T-cell (primary cell): ENCODE measurements around the gene RAPGEF1. TPM values are rescaled to one million over a fixed set of nuclear protein-coding genes. Genes with fewer than 3 reads are reported as not detected.

Source experiments
- ATAC-seq, 4 experiments: fragments of 200-7000 bp in 3 of 4; fragments of 150-1000 bp in 1 of 4; cut with Tn5 transposase; replicated peaks in 1 of 4; 1 replicate in 3 of 4; 2 replicates in 1 of 4; pipeline ENCODE4 v1.10.0; 2021; ENCODE audit warnings: moderate library complexity in 3 of 4, mild to moderate bottlenecking in 2 of 4, moderate number of reproducible peaks in 1 of 4
- CTCF ChIA-PET, 2 donors: fragments of 300-600 bp; sonication (Branson Sonifier 250); formaldehyde crosslinking; loops; one replicate each; lab custom pipeline; 2022; ENCODE audit warnings: antibody characterized with exemption in 2 of 2; lab: Charles Lee
- POLR2A ChIA-PET, 2 donors: fragments of 300-600 bp; sonication (Branson Sonifier 250); formaldehyde crosslinking; loops; one replicate each; lab custom pipeline; 2022; ENCODE audit warnings: antibody characterized with exemption in 2 of 2; lab: Charles Lee
- DNase-seq, 35 experiments: peaks; one replicate each; pipeline versions ENCODE4 v3.0.0 to v3.0.0-alpha.2; 2013 to 2023
- H3K27ac ChIP-seq: one replicate; pipeline ENCODE4 v1.5.1; 2013; ENCODE audit warnings: low read length
- H3K27me3 ChIP-seq, 2 experiments: replicated peaks in 1 of 2; 1 replicate in 1 of 2; 2 replicates in 1 of 2; pipeline versions ENCODE4 v1.6.1 to v1.7.0; 2013; ENCODE audit warnings: low read length in 1 of 2, mixed read lengths in 1 of 2; ENCODE audit not compliant: control insufficient read depth in 2 of 2, insufficient read depth in 2 of 2; ENCODE audit errors: extremely low read depth in 1 of 2
- H3K36me3 ChIP-seq, 2 donors: 1 replicate in 1 of 2; 2 replicates in 1 of 2; pipeline versions ENCODE4 v1.6.1 to v1.7.0; 2013; ENCODE audit warnings: low read length in 1 of 2; ENCODE audit not compliant: control insufficient read depth in 2 of 2, insufficient read depth in 1 of 2; ENCODE audit errors: extremely low read depth in 1 of 2
- H3K4me1 ChIP-seq, 2 experiments: 1 replicate in 1 of 2; 2 replicates in 1 of 2; pipeline versions ENCODE4 v1.6.1 to v1.7.0; 2013; ENCODE audit warnings: low read length in 2 of 2, mixed read lengths in 1 of 2; ENCODE audit not compliant: insufficient read depth in 2 of 2, control insufficient read depth in 1 of 2; ENCODE audit errors: extremely low read depth in 1 of 2
- H3K4me3 ChIP-seq, 2 donors: 1 replicate in 1 of 2; 2 replicates in 1 of 2; pipeline versions ENCODE4 v1.5.1 to v1.7.0; 2013; ENCODE audit warnings: mild to moderate bottlenecking in 2 of 2, low read length in 1 of 2, moderate library complexity in 1 of 2; ENCODE audit not compliant: control insufficient read depth in 1 of 2; ENCODE audit errors: extremely low read depth in 1 of 2
- H3K9me3 ChIP-seq: 2 replicates; pipeline ENCODE4 v1.7.0; 2013
- H3K27ac Mint-ChIP-seq, 2 donors: one replicate each; pipeline ENCODE4 v1.8.0; 2020 to 2021; ENCODE audit warnings: mild to moderate bottlenecking in 2 of 2, mixed read lengths in 2 of 2
- H3K27me3 Mint-ChIP-seq, 2 donors: one replicate each; pipeline ENCODE4 v1.8.0; 2021 to 2022; ENCODE audit warnings: mixed read lengths in 2 of 2
- H3K36me3 Mint-ChIP-seq: one replicate; pipeline ENCODE4 v1.8.0; 2021; ENCODE audit warnings: mixed read lengths
- H3K4me1 Mint-ChIP-seq, 3 donors: one replicate each; pipeline ENCODE4 v1.8.0; 2020 to 2022; ENCODE audit warnings: mixed read lengths in 3 of 3, mild to moderate bottlenecking in 1 of 3
- H3K4me3 Mint-ChIP-seq, 3 donors: one replicate each; pipeline ENCODE4 v1.8.0; 2020 to 2022; ENCODE audit warnings: mild to moderate bottlenecking in 3 of 3, mixed read lengths in 3 of 3, moderate library complexity in 3 of 3
- H3K9me3 Mint-ChIP-seq, 3 donors: one replicate each; pipeline ENCODE4 v1.8.0; 2020 to 2022; ENCODE audit warnings: mixed read lengths in 3 of 3
- WGBS: methylation state at CpG from one replicate; pipeline ENCODE4 v1.1.5; 2013; ENCODE audit warnings: missing lambda C conversion rate; ENCODE audit not compliant: insufficient coverage; 5-methylcytosine and 5-hydroxymethylcytosine counted together
- total RNA-seq, 35 experiments: library from RNA in 6 of 35; stranded (reverse) in 6 of 35; fragments of 120-200 nt in 1 of 35; gene quantifications; one replicate each; pipeline versions ENCODE4 v1.2.1 to v1.2.4 and lab custom pipeline; 2013 to 2026

Gene RAPGEF1
- total RNA-seq, 5 donors from 2014 or later (not counting 1 experiment from before 2014, with no cell fraction given), result 97.9 to 167 (median 139) TPM

GRCh38 chr9:131584858-131585257 lies 155.0 kb downstream of the RAPGEF1 start:
- Histone ChIP-seq H3K9me3 (no peaks in the 10 kb centered on the region), H3K4me1 (peaks cover 14 to 41% of the 10 kb centered on the region in 2 experiments), H3K27ac (peak overlapping the region; percentile 66), H3K27me3 (no peaks in the 10 kb centered on the region), H3K4me3 (no peak overlapping the region), H3K36me3 (peaks cover 20 to 65% of the 10 kb centered on the region in 2 donors)
- ChIA-PET POLR2A (no interaction called here), CTCF (interaction anchor here in 1 of 2 donors (0.7 to 1.7 kb wide), 4 partner anchors 147 to 159 kb away, joined by 6 to 11 read pairs (median 7); no protein-coding TSS in a partner anchor)
- Mint-ChIP-seq H3K27me3 (no peaks in the 10 kb centered on the region), H3K36me3 (peaks cover 29% of the 10 kb centered on the region), H3K9me3 (no peaks in the 10 kb centered on the region), H3K4me1 (peaks cover 26 to 53% (median 35%) of the 10 kb centered on the region in 3 donors), H3K4me3 (peak overlapping the region in 1 of 3 donors; percentile 80), H3K27ac (peak overlapping the region; percentile 92 to 94)
- ATAC-seq, result no peak
- WGBS, result 43% methylated on average over 7 of the region's 7 CpGs
- no peak for DNase-seq

GRCh38 chr9:131583836-131584555 lies 155.9 kb downstream of the RAPGEF1 start:
- CTCF ChIA-PET, result no interaction called here

GRCh38 chr9:131583337-131583645 lies 156.6 kb downstream of the RAPGEF1 start:
- ATAC-seq (no peak), DNase-seq (no peak)
- ChIA-PET CTCF (interaction anchor here in 1 of 2 donors (0.6 kb wide), 1 partner anchor 172 kb away, joined by 7 read pairs; no protein-coding TSS in a partner anchor), POLR2A (interaction anchor here in 1 of 2 donors (0.6 kb wide), 1 partner anchor 124 kb away, joined by 3 read pairs; no protein-coding TSS in a partner anchor)
- Mint-ChIP-seq H3K9me3 (no peaks in the 10 kb centered on the region), H3K36me3 (peaks cover 34% of the 10 kb centered on the region), H3K27ac (peak overlapping the region in 1 of 2 donors; percentile 68), H3K4me1 (peaks cover 39 to 61% (median 49%) of the 10 kb centered on the region in 3 donors), H3K27me3 (no peaks in the 10 kb centered on the region), H3K4me3 (no peak overlapping the region)
- Histone ChIP-seq H3K36me3 (peaks cover 17 to 67% of the 10 kb centered on the region in 2 donors), H3K4me3 (no peak overlapping the region), H3K9me3 (no peaks in the 10 kb centered on the region), H3K27me3 (no peaks in the 10 kb centered on the region), H3K27ac (peak overlapping the region; percentile 4), H3K4me1 (peaks cover 23 to 53% of the 10 kb centered on the region in 2 experiments)
- WGBS, result 97% methylated on average over 5 of the region's 5 CpGs

More at GRCh38 chr9:131583836-131584555, 155.9 kb downstream of the RAPGEF1 start:
- no peak for DNase-seq
- H3K4me1 Mint-ChIP-seq, result peaks cover 32 to 56% (median 42%) of the 10 kb centered on the region in 3 donors
- H3K4me3 Mint-ChIP-seq, result peak overlapping the region in 1 of 3 donors; percentile 3
- no peak for ATAC-seq
- peaks cover 34% of the 10 kb centered on the region for H3K36me3 Mint-ChIP-seq
- whole genome bisulfite sequencing, result 98% methylated on average over 20 of the region's 27 CpGs
- H3K27ac ChIP-seq, result peak overlapping the region; percentile 66
- H3K27me3 Mint-ChIP-seq, result no peaks in the 10 kb centered on the region
- H3K4me1 ChIP-seq, result peaks cover 18 to 46% of the 10 kb centered on the region in 2 experiments
- peaks cover 20 to 67% of the 10 kb centered on the region in 2 donors for H3K36me3 ChIP-seq
- no peaks in the 10 kb centered on the region for H3K9me3 Mint-ChIP-seq
- POLR2A ChIA-PET, result interaction anchor here in 1 of 2 donors (0.6 kb wide), 1 partner anchor 124 kb away, joined by 3 read pairs; no protein-coding TSS in a partner anchor
- H3K4me3 ChIP-seq, result no peak overlapping the region
- no peaks in the 10 kb centered on the region for H3K9me3 ChIP-seq
- H3K27me3 ChIP-seq, result no peaks in the 10 kb centered on the region
- peak overlapping the region; percentile 65 to 92 for H3K27ac Mint-ChIP-seq

- peak overlapping the region; percentile 4 for H3K27ac ChIP-seq
- no peaks in the 10 kb centered on the region for H3K27me3 Mint-ChIP-seq
- H3K36me3 Mint-ChIP-seq, result peaks cover 32% of the 10 kb centered on the region
- H3K9me3 ChIP-seq, result no peaks in the 10 kb centered on the region
- no peaks in the 10 kb centered on the region for H3K27me3 ChIP-seq
- H3K9me3 Mint-ChIP-seq, result no peaks in the 10 kb centered on the region
- DNase-seq (no peak), ATAC-seq (no peak)
- POLR2A ChIA-PET, result no interaction called here
- H3K4me1 Mint-ChIP-seq, result peaks cover 45 to 64% (median 54%) of the 10 kb centered on the region in 3 donors
- peak overlapping the region in 1 of 2 donors; percentile 77 for H3K27ac Mint-ChIP-seq
- CTCF ChIA-PET, result interaction anchor here in 1 of 2 donors (0.6 kb wide), 1 partner anchor 173 kb away, joined by 7 read pairs; no protein-coding TSS in a partner anchor
- peaks cover 28 to 59% of the 10 kb centered on the region in 2 experiments for H3K4me1 ChIP-seq
- 94% methylated on average over 20 of the region's 27 CpGs for WGBS
- H3K36me3 ChIP-seq, result peaks cover 14 to 68% of the 10 kb centered on the region in 2 donors
- H3K4me3 Mint-ChIP-seq, result no peak overlapping the region
- H3K4me3 ChIP-seq, result no peak overlapping the region
These were observed 157.2 kb downstream of the RAPGEF1 start for GRCh38 chr9:131582466-131583336.

- CTCF ChIA-PET, result no interaction called here
These were observed 157.8 kb downstream of the RAPGEF1 start for GRCh38 chr9:131582056-131582455.

GRCh38 chr9:131580358-131580757 lies 159.5 kb downstream of the RAPGEF1 start:
- DNase-seq (no peak), ATAC-seq (no peak)
- ChIA-PET CTCF (interaction anchor here in 1 of 2 donors (0.6 kb wide), 1 partner anchor 534 kb away, joined by 4 read pairs; no protein-coding TSS in a partner anchor), POLR2A (no interaction called here)
- Histone ChIP-seq H3K27ac (no peak overlapping the region), H3K36me3 (peaks cover 14 to 85% of the 10 kb centered on the region in 2 donors), H3K27me3 (no peaks in the 10 kb centered on the region), H3K4me1 (peaks cover 28 to 57% of the 10 kb centered on the region in 2 experiments), H3K9me3 (no peaks in the 10 kb centered on the region), H3K4me3 (no peak overlapping the region)
- Mint-ChIP-seq H3K9me3 (no peaks in the 10 kb centered on the region), H3K4me1 (peaks cover 35 to 47% (median 40%) of the 10 kb centered on the region in 3 donors), H3K27me3 (no peaks in the 10 kb centered on the region), H3K27ac (peak overlapping the region; percentile 39 to 58), H3K4me3 (no peak overlapping the region), H3K36me3 (peaks cover 27% of the 10 kb centered on the region)
- WGBS, result 95% methylated on average over 6 of the region's 9 CpGs

More at GRCh38 chr9:131582056-131582455, 157.8 kb downstream of the RAPGEF1 start:
- POLR2A ChIA-PET, result no interaction called here
- H3K36me3 ChIP-seq, result peaks cover 14 to 71% of the 10 kb centered on the region in 2 donors
- no peak overlapping the region for H3K27ac Mint-ChIP-seq
- no peak for DNase-seq
- H3K4me3 ChIP-seq, result no peak overlapping the region
- peaks cover 26% of the 10 kb centered on the region for H3K36me3 Mint-ChIP-seq
- no peaks in the 10 kb centered on the region for H3K9me3 Mint-ChIP-seq
- ATAC-seq, result no peak
- H3K9me3 ChIP-seq, result no peaks in the 10 kb centered on the region
- WGBS, result 100% methylated on average over 3 of the region's 10 CpGs
- H3K4me1 Mint-ChIP-seq, result peaks cover 45 to 64% (median 53%) of the 10 kb centered on the region in 3 donors
- H3K27me3 ChIP-seq, result no peaks in the 10 kb centered on the region
- H3K27ac ChIP-seq, result no peak overlapping the region
- peaks cover 28 to 65% of the 10 kb centered on the region in 2 experiments for H3K4me1 ChIP-seq
- H3K4me3 Mint-ChIP-seq, result no peak overlapping the region
- no peaks in the 10 kb centered on the region for H3K27me3 Mint-ChIP-seq
